ENCODE results near the gene COG8. TPM values are rescaled to one million over a fixed set of nuclear protein-coding genes. Genes with fewer than 3 reads are reported as not detected.

COG8 gene
- total RNA-seq, 2 donors from 2014 or later, result 21.9 to 22.4 TPM

GRCh38 chr16:69322343-69322742 lies 17.0 kb downstream of the COG8 start:
- intact Hi-C loops (cut with DNase I), result no loop called here
- peak; percentile 41 for DNase-seq (ENCODE audit: low spot score)

GRCh38 chr16:69321080-69321479 lies 18.3 kb downstream of the COG8 start:
- peak; percentile 75 for DNase-seq (ENCODE audit: low spot score)
- intact Hi-C loops (cut with DNase I), result no loop called here

- DNase-seq (ENCODE audit: low spot score), result peak; percentile 30
- intact Hi-C loops (cut with DNase I), result no loop called here
These were observed 18.7 kb downstream of the COG8 start for GRCh38 chr16:69320740-69321073.

DNA sequence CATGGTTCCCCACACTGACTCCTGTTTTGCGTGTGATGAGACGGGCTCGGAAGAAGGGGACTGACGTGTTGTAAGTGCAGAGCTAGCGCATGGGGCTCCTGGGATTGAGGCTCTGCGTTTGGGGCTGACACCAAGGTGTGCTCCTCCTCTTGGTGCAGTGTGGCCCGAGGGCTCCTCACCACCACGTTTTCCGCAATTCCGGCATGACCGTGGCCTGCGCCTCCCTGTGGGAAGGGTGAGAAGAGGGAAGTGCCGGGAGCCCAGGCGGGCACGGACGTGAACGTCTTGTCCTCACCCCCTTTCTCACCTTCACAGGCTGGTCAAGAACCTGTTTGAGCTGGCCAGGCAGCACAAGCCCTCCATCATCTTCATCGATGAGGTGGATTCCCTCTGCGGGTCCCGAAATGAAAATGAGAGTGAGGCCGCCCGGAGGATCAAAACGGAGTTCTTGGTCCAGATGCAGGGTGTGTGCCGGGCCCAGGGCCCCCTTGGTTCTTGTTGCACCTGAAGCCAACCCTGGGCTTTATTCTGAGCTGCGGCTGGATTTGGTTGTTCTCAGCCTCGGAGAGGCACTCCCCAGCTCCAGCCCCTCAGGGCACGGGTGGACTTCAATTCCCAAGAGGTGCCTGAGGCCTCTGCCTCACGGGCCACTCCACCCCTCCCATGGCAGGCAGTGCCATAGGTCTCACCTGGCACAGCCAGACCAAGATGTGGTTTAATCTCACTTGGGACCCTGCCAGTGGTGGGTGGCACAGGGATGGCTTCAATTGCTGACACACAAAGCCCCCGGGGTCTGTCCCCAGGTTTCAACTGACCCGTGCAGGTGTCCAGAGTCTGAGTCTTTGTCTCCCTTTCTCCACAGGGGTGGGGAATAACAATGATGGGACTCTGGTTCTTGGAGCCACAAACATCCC lies 19.3 kb downstream of the COG8 start:
- DNase-seq (ENCODE audit: low spot score), result peak; percentile 76
- intact Hi-C loops (cut with DNase I), result no loop called here

DNA sequence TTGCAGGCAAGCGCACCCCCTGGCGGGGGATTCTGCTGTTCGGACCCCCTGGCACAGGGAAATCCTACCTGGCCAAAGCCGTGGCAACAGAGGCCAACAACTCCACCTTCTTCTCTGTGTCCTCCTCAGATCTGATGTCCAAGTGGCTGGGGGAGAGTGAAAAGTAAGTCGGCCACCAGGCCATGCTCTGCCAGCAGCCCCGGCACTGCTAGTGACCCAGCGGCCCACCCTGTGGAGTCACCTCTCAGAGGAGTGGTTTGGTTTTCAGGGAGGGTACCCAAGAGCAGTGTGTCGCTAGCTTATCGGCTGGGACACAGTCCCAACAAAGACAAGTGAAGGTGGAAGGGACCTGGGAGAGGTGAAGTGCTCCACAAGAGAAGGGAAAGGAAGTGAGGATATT lies 20.0 kb downstream of the COG8 start:
- DNase-seq (ENCODE audit: low spot score), result peak; percentile 61

GRCh38 chr16:69318911-69319289 lies 20.5 kb downstream of the COG8 start:
- intact Hi-C loops (cut with DNase I), result no loop called here
- DNase-seq (ENCODE audit: low spot score), result peak; percentile 42

More for the DNA sequence above, 20.0 kb downstream of the COG8 start:
- intact Hi-C loops (cut with DNase I), result no loop called here

- intact Hi-C loops (cut with DNase I), result no loop called here
- DNase-seq (ENCODE audit: low spot score), result peak; percentile 62
These were observed 21.0 kb downstream of the COG8 start for GRCh38 chr16:69318177-69318910.

DNA sequence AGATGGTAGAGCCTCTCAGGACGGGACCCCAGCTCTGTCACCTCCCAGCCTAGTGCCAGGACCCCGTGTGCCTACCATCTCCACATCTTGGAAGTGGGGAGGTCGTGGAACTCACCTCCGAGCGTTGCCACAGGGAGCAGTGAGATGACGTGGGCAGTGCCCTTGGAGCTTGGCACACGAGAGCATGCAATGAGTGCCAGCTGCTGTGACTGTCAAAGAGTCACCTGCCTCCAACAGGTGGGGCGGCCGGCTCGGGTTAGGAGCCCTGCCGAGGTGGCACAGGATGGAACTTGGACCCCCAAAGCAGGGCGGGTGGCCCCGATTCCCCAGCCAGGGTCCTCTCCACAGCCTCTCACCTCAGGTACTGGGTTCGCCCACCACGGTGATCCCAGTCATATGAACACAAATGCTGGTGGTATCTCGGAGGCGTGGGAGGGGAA lies 22.7 kb downstream of the COG8 start:
- DNase-seq (ENCODE audit: low spot score), result peak; percentile 68
- intact Hi-C loops (cut with DNase I), result no loop called here

- peak; percentile 62 for DNase-seq (ENCODE audit: low spot score)
- intact Hi-C loops (cut with DNase I), result no loop called here
These were observed 23.7 kb downstream of the COG8 start for GRCh38 chr16:69315486-69316311.

- intact Hi-C loops (cut with DNase I), result no loop called here
- no peak for DNase-seq (ENCODE audit: low spot score)
These were observed 24.8 kb downstream of the COG8 start for GRCh38 chr16:69314534-69314933.

GRCh38 chr16:69313469-69313868 lies 25.9 kb downstream of the COG8 start:
- intact Hi-C loops (cut with DNase I), result no loop called here
- DNase-seq (ENCODE audit: low spot score), result no peak

DNA sequence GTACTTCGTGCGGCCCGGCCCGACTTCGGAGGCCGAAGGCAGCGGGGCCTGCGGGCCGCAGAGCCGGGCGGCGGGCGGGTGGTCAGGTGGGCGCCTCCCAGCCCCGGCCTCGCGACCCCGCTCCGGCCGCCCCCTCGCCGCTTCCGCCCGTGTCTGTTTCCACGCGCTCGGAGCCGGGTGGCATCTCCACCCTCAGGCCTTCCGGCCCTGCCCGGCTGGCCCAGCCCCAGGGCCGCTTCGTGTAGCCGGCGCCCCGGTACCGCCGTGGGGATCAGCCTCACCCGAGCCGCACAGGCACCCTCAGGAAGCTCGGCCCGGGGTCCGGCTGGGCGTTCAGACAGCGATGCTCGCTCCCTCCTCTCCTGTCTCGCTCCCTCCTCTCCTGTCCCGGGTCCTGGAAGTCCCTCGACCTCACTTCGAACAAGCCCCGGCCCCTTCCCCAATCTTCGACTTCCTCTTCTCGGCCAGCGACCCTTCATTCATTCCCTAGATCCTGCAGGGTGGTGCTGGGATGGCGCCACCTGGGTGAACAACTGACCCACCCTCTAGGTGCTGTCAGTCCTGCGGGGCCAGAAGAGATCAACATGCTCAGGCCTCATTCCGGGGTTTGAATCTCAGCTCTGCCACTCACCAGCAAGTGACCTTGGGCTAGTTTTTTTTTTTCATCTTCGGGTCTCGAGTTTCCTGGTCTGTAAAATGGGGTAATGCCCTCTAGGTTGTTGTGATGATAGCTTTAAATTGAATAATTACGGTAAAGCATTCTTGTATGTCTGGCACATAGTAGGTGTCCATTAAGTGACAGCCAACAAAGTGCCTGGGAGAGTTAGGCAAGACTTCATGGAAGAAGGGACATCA lies 27.6 kb downstream of the COG8 start:
- DNase-seq (ENCODE audit: low spot score), result peak; percentile 84

GRCh38 chr16:69310653-69311532 lies 28.5 kb downstream of the COG8 start, which contains the start of gene VPS4A:
Gene VPS4A (plus strand): TSS chr16:69311350. CDS start chr16:69311512, 162 bp downstream.
- peak; percentile 99 for DNase-seq (ENCODE audit: low spot score)
- intact Hi-C loops (cut with DNase I), result no loop called here

More for the DNA sequence above, 27.6 kb downstream of the COG8 start:
- intact Hi-C loops (cut with DNase I), result no loop called here

GRCh38 chr16:69309316-69309715 lies 30.0 kb downstream of the COG8 start:
- peak; percentile 78 for DNase-seq (ENCODE audit: low spot score)

DNA sequence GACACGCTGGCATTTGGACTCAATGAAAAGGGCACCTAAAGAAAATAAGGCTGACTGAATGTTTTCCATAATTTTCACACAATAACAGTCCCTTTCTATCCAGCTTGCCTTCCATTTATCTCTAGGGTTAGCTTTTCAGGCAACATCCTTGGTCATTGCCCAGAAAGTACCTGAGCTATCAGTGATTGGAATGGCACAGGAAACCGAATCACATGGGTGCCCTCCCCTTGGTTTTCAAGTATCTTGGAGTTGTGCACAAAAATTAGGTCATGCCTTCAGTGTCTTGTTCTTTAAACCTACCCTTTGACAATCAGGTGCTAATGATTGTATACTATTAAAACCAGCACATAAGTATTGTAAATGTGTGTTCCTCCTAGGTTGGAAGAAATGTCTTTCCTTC lies 31.5 kb downstream of the COG8 start:
- no peak for DNase-seq (ENCODE audit: low spot score)
- intact Hi-C loops (cut with DNase I), result loop anchor here in 1 of 2 donors (10.0 kb wide), 1 partner anchor 403 kb away; no protein-coding TSS in a partner anchor

More at GRCh38 chr16:69309316-69309715, 30.0 kb downstream of the COG8 start:
- intact Hi-C loops (cut with DNase I), result loop anchor here in 1 of 2 donors (10.0 kb wide), 1 partner anchor 405 kb away; no protein-coding TSS in a partner anchor

GRCh38 chr16:69307091-69307490 lies 32.3 kb downstream of the COG8 start:
- intact Hi-C loops (cut with DNase I), result loop anchor here in 1 of 2 donors (10.0 kb wide), 1 partner anchor 402 kb away; no protein-coding TSS in a partner anchor
- DNase-seq (ENCODE audit: low spot score), result no peak

DNA sequence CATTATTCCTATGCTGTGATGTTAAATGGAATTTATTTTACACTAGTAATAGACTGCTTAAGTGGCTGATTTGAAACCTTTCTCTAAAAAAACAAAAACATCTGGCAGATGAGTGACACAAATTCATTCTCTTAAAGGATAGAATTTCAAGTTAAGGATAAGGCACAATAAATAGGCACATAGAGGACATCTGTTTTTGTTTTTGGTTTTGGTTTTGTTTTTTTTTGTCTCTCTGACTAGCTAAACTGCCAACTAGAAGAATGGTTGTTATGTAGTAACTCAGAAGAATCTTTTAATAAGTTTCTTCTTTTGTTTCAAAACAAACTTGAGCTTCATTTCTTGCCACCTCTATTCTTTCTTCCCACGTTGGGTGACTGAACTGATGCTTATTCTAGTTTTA lies 33.3 kb downstream of the COG8 start:
- intact Hi-C loops (cut with DNase I), result loop anchor here in 1 of 2 donors (10.0 kb wide), 1 partner anchor 401 kb away; no protein-coding TSS in a partner anchor
- no peak for DNase-seq (ENCODE audit: low spot score)
